GM18873 (cell line): ENCODE data around the gene GRN.

Source experiments
- ATAC-seq: cut with Tn5 transposase; IDR thresholded peaks from one replicate; pipeline ENCODE4 v1.9.1; 2021; ENCODE audit warnings: mild to moderate bottlenecking, moderate library complexity, moderate number of reproducible peaks; ENCODE audit not compliant: unreplicated experiment, low FRiP score

GRN gene

DNA sequence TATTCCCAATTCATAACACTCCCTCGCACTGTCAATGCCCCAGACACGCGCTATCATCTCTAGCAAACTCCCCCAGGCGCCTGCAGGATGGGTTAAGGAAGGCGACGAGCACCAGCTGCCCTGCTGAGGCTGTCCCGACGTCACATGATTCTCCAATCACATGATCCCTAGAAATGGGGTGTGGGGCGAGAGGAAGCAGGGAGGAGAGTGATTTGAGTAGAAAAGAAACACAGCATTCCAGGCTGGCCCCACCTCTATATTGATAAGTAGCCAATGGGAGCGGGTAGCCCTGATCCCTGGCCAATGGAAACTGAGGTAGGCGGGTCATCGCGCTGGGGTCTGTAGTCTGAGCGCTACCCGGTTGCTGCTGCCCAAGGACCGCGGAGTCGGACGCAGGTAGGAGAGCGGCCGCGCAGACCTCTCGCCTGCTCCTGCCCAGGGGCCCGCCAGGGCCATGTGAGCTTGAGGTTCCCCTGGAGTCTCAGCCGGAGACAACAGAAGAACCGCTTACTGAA, at the start of gene GRN:
TSS of gene GRN (plus strand) at position 364 of the 515 bp plus-strand sequence. CDS start 3,863 bp downstream, outside the sequence.
- peak; percentile 56 for ATAC-seq

DNA sequence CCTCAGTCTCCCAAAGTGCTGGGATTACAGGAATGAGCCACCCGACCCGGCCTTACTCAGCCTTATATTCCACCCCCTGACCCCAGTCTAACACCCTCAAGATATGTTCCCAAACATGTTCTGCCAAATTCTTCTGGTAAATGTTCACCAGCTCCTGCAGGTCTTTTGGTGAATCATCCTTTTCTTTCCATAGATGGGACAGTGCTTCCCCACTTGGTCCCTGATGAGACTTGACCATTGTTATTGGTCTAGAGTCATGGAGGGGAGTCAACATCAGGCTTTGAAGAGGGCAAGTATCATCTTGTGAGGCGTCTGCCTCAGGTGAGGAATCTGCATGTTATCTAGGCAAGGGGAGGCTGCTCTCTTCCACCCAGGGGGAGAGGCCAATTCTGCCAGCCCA, 47.1 kb upstream of the GRN start:
- ATAC-seq: no peak

DNA sequence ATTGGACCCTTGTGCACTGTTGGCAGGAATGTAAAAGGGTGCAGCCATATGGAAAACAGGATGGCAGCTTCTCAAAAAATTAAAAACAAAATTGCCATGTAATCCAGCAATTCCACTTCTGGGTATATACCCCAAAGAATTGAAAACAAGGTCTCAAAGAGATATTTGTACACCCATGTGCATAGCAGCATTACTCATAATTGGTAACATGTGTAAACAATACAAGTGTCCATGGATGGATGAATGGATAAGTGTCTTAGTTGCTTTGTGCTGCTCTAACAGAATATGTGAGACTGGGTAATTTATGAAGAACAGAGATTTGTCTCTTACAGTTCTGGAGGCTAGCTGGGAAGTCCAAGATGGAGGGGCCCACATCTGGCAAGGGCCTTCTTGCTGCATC, 40.5 kb upstream of the GRN start:
- no peak for ATAC-seq

DNA sequence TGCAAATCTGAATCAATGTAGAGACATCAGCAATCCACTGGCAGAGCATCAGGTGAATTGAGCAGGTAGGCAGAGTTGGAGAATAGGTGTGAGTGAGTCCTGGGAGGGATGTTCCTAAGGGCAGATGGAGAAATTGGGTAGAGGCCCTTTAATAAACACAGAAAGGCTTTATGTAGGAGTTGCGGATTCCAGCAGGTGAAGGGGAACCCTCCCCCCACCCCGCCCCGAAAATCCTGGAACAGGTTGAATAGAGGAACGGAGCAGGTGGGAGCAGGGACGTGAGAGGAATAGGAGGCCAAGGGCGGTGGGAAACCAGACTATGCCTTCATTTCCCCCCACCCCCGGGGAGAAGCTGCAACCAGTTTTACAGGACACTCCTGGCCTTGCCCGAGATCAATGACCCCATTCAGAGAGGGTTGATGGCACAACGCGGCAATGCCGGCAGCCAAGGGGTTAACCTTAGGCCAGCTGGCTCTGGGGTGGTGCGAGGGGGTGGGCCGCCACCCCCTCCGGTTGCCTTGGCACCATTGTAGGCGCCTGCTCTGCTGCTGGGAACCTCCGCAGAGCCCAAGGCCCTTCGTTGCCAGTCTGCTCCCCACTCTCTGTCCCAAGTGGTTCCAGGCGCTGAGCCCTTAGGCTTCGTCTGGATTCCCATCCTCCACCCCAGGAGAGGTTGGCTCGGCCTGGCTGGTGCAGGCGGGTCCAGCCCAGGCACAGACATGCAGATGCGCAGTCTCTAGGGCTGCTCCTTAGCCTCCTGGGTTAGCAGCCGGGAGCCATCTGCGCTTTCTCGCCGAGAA, 37.5 kb upstream of the GRN start:
- no peak for ATAC-seq

GRCh38 chr17:44308320-44308818, 36.7 kb upstream of the GRN start, which contains the start of gene RUNDC3A:
Gene RUNDC3A, plus strand, starts transcription at chr17:44308601. Its CDS starts 232 bp downstream, at chr17:44308833.
- ATAC-seq: no peak

- ATAC-seq: no peak
These were observed 36.2 kb upstream of the GRN start for GRCh38 chr17:44308865-44309264.

DNA sequence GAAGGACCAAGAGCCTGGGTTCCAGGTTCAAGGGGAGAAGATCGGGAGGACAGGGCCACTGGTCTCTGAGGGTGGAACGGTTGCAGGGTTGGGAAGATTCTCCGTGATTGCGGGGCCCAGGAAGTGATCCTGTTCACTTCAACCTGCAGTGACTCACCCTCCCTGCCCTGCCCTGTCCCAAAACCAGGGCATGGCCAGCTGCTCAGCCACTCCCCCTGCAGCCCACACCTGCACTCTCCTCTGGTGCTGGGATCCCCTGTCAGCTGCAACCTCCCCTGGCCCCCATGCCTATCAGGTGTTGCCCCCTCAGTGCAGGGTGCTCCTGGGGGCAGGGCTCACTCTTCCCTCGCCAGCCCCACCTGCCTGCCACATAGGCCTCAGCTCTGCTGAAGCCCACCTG, 35.6 kb upstream of the GRN start:
- ATAC-seq: no peak

DNA sequence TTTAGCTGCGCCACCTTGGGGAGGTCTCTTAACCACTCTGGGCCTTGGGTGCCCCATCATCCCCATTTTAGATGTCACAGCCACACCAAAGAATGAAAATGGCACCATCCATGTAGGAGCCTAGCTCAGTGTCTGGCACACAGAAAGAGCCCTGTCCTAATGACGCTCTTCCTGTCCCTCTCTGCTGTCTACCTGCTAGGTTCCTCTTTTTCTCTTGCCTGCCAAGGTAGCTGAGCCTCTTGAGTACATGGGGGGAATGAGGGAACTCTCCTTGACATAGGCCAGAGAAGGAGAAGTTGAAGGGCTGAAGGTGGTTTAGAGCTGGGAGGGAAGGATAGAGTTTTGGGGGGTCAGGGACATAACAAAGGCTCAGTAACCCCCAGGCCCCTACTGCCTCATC, 34.9 kb upstream of the GRN start:
- ATAC-seq: no peak

DNA sequence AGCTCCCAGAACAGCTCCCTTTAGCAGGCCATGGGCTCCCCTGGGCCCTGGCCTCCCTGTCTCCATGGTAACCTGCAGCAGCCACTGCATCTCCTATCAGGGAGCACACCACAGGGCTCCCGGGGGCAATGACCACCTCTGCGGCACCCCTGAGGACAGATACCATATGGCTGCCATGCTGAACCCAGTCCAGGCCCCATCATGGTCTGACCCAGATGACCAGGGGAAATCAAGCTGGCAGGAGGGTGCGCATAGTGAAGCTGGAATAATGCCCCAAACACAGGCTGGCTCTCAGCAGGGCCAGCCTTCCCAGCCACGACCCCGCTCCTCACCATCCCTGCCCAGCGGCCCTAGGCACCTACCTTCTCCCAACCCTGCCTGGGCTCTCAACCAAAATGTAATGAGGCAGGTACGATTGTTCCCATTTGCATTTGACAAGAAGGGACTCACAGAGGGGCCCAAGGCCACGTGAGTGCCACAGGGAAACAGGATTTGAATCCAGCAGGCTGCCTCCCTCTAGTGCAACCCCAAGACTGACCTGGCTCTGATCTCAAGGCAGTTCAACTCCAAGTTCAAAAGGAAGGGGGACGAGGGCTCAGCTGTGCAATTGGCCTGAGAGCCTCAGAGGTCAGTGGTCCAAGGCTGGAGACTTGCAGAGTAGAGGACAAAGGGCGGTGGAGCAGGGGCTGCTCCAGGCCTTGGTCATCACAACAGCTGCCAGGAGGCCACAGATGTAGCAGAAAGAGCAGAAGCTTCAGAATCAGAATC, 34.3 kb upstream of the GRN start:
- no peak for ATAC-seq

DNA sequence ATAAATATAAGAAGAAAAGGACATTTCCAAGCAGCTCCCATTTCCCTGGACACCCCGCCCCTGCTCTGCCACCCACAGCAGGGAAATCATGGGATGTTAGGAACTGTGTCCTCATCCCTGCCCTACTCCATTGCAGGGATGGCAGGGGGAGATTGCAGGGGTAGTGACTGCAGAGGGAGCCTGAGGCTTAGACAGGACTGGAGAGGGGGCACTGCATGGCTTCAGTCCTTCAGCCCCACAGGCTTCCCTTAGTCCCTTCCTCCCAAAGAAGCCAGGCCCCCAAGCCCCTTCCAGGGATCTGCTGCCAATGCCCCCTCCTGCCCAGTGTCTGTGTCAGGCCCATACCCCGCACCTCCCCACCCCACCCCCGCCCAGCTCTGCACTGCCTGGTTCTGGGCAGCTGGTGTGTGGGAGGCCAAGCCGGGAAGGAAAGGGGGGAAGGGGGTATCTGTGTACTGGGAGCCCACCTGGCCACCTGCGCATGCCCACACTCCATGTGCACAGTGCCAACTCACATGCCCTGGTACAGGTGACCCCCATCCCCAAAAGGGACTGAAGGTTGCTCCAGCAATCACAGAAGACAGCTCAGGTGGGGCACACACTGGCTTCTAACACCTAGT, 33.4 kb upstream of the GRN start:
- ATAC-seq: no peak

DNA sequence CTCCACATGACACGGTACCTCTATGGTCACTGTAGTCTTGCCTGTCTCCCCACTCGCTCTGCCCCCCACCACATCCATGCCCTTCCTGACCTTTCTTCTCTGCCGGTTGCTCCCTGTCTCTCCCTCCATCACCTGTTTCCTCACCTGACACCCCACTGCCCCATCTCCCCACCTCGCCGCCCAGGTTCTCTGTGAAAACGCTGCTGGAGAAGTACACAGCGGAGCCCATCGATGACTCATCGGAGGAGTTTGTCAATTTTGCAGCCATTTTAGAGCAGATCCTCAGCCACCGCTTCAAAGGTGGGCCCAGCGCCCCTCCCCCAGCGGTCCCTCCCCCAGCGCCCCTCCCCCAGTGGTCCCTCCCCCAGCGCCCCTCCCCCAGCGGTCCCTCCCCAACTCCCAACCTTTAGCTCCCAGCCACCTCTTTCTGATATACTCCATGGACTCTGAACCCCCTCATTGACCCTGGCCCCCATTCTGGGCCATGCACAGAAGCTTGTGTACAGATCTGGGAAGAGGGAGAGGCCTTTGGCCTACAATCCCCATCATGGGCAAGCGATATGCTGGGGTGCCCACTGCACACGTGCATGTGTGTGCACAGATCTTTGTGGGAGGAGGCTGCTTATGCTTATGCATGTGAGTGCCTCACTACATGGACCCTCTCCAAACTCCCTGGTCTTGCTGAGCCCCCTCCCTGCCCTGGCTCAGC, 32.6 kb upstream of the GRN start:
- no peak for ATAC-seq

DNA sequence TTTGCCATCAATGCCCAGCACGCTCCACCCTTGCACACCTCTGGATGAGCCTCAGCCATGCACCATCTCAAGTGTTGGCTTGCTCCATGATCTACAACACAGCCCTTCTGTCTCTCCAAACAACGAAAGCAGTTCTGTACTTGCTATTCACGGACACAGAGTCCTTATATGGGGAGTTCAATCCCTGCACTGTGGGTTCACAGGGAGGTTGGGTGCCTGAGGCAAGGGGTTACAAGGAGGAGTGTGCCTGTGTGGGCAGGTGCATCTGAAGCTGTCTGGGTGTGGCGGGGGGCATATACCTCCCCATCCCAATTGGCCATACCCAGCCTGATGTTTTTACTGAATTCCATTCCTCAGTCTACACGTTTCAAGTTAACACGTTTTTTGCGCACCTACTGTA, 31.1 kb upstream of the GRN start:
- no peak for ATAC-seq

GRCh38 chr17:44314524-44314868, 30.6 kb upstream of the GRN start:
- ATAC-seq: no peak

DNA sequence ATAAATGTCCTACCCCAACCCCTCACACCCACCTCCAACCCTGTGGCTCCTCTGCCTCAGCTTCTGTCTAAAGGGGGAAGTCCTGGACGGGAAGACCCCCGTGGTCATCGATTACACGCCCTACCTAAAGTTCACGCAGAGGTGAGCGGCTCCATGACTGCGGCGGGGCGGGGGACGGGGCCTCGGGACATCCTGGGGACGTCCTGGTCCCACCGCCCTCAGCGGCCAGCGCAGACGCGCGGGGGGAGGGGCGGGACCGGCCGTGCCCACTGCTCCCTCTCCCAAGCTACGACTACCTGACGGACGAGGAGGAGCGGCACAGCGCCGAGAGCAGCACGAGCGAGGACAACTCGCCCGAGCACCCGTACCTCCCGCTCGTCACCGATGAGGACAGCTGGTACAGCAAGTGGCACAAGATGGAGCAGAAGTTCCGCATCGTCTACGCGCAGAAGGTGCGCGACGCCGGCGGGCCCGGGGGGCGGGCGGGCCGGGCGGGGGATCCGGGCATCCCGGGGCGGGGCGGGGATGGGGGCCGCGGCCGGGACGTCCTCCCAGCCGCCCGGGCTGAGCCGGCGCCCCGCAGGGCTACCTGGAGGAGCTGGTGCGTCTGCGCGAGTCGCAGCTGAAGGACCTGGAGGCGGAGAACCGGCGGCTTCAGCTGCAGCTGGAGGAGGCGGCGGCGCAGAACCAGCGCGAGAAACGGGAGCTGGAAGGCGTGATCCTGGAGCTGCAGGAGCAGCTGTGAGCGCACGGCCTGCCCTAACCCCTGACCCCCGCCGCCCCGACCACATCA, 30.0 kb upstream of the GRN start:
- ATAC-seq: no peak

DNA sequence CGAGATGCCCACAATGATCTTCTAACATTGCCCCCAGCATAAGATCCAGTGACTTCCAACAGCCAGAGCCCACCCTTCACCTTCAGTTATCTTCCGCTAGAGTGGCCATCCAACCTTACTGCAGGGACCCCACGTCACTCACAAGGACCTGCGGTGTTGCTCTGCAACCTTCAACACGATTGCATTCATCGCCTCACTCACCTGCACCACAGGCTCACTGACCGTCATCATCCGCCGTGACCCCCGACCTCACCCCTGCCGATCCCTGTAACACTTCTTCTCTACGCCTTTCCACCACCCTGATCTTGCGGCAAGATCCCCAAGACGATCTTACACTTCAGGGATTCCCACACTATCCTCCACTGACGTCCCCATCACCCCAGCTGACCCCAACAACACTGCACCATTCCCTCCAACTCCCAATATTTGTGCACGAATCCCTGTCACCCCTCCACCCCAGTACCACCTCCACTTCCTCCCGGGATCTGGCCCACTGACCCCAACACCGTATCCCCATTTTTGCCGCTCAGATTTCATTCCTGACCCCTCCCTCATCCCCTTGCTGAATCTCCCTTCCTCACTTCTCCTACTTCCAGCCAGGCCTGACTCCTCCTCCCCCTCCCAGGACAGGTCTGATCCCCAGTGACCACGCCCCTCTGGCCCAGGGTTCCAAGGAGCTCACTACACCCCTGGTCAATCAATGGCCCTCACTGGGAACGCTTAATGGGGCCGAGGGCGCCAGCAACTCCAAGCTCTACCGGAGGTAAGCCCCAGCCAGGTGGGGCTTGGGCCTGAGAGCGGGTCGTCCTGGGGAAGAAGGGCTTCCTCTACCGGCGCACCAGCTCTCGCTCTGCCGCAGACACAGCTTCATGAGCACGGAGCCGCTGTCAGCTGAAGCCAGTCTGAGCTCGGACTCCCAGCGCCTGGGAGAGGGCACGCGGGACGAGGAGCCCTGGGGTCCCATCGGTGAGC, 29.1 kb upstream of the GRN start:
- no peak for ATAC-seq

DNA sequence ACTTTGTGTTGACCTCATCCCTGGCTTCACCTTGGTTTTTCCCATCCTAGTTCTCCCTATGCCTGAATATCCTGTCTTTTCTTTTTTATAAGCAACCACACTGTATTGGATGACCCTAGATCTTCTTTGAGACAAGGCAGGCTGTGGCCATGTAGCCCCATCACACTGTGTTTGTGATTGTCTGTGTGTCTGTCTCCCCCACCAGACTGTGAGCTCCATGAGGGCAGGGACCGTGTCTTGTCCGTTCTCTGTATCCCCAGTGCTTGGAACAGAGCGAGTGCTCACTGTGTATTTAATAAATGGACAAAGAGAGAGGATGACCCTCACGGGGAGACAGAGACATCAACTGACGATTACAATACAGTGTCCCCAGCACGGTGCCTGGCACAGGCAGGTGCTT, 27.6 kb upstream of the GRN start:
- ATAC-seq: no peak

GRCh38 chr17:44318077-44318892, 26.8 kb upstream of the GRN start:
- no peak for ATAC-seq

DNA sequence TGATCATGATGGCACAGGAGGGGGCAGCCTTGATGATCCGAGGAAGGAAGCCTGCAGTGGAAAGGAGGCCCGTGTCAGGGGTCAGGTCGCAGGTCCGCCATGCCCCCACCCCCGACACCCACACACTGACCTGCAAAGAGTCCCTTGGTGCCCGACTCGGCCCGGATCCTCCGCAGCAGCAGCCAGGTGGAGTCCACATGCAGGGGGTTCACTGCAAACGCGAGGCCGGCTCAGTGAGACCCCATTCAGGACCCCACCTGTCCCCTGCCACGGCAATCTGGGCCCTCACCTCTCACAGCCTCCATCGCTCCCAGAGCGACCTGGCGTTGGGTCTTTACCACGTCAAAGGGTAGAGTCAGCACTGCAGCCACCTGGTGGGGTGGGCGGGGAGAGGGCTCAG, 25.0 kb upstream of the GRN start:
- no peak for ATAC-seq
